Activated CD8-positive, alpha-beta memory T cell treated with anti-CD3 and anti-CD28 coated beads for 4 hours (primary cell): Measurements from ENCODE around the gene RPS6KB1.
"Not testable (repeated sequence)": the region's sequence is repeated elsewhere in the genome, so short reads cannot be mapped to it uniquely, and the experiment has no call there.

Source experiments
- DNase-seq, 2 donors: peaks; one replicate each; pipeline ENCODE4 v3.0.0-alpha.2; 2020; ENCODE audit warnings: low read depth in 2 of 2

Gene RPS6KB1

DNA sequence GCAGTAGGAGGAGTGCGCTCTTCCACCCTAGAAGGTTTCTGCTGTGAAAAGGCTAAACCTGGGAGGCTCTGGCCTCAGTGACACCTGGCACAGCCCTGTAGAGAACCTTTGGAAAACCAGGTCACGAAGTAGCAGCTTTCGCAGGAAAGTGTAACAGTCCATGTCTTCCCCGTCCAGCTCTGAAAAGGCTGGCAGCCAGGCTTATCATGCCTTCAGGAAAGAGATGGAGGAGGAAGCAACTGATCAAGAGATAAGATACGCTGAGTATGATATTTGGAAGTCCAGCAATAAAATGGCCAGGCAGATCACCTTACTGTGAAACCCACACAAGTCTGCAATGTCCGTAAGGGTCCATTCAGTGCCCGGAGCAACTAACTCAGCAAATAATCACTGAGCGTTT is 22.4 kb upstream of the RPS6KB1 start:
- DNase-seq = no peak

DNA sequence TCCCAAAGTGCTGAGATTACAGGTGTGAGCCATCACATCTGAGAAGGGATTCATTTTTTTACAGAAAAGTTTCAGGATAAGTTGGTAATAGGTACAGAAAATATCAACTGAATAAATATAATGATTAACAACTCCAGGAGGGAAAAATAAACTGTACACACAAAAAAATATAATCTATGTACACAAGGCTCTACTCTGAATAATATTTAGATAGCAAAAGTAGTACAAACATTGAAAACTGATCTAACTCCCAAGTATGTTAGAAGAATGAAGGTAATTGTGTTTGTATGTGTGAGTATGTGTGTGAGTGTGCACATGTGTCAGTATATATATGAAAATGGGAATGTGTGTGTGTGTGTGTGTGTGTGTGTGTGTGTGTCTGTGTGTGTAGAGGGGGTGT is 20.6 kb upstream of the RPS6KB1 start:
- DNase-seq = no peak

DNA sequence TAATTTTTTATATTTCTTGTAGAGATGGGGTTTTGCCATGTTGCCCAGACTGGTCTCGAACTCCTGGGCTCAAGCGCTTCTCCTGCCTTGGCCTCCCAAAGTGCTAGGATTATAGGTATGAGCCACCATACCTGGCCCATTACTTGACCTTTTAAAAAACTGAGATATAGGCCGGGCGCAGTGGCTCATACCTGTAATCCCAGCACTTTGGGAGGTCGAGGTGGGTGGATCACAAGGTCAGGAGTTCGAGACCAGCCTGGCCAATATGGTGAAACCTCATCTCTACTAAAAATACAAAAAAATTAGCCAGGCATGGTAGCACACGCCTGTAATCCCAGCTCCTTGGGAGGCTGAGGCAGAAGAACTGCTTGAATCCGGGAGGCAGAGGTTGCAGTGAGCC is 19.5 kb upstream of the RPS6KB1 start:
- not testable (repeated sequence) for DNase-seq

DNA sequence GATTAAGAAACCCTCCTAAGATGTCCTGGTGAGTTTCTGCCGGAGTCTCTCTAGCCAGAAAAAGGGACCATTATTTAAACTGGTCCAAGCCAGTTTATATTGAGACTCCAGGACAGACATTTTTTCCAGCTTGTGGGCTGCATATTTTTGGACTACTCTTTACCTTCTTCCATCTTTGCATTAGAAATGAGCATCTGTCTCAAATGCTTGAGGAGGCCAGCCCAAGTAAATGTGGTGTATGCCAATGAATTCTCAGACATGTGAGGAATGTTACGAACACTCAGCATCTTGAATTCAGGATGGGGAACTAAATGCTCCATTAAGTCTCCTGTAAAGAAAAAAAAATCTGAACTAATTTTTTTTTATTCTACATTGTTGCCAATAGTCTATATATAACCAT is 18.5 kb upstream of the RPS6KB1 start:
- DNase-seq = no peak

DNA sequence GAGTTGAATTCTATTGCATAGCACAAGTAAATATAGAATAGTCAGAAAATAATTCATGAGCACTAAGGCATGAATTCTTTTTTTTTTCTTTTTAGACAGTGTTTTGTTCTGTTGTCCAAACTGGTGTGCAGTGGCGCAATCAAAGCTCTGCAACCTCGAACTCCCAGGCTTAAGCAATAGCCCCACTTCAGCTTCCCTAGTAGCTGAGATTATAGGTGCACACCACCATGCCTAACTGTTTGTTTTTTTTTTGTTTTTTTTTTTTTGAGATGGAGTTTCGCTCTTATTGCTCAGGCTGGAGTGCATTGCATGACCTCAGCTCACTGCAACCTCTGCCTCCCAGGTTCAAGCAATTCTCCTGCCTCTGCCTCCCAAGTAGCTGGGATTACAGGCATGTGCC is 16.8 kb upstream of the RPS6KB1 start:
- no peak for DNase-seq

DNA sequence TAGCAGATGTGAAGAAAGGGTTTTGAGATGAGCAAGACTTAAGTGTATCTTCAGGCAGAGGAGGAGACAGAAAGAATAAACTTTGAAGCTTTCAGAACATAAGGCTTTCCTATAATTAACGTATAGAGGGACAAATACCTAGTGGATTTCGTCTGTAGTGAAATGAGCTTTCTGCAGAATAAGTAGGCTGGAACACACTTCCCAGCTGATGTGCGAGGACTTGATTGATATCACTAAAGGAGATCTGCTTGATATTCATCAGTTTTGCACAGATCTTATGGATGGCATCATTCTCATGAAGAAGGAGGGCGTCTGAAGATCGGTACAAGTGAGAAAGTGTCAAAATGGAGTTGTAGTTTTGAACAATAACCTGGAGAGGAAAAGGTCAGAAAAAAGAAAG is 15.0 kb upstream of the RPS6KB1 start:
- DNase-seq = no peak

DNA sequence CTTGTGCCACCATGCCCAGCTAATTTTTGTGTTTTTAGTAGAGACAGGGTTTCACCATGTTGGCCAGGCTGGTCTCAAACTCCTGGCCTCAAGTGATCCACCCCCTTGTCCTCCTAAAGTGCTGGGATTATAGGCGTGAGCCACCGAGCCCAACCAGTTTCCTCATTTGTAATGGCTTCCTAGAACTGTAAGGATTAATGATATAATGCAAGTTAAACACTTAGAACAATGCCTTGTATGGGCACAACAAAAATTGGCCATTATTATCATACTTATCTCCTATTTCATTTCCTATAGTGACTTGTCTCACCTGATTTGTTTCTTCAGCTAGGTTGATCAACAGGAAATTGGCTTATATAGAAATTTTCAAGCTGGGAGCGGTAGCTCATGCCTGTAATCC is 14.3 kb upstream of the RPS6KB1 start:
- no peak for DNase-seq

DNA sequence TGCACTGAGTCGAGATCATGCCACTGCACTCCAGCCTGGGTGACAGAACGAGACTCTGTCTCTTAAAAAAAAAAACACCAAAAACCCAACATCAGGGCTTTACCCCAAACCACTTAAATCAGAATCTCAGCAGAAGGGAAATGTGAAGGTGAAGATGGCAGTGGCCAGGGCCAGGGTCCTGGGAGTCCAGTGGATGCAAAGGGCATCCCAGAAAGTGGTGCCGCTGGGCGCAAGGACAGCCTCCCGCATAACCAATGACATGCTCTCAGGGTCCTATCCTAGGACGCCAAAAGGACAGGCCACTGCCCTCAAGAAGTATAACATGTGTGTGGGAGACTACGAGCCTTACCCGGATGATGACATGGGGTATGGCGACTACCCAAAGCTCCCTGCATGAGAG is 8.1 kb upstream of the RPS6KB1 start:
- no peak for DNase-seq

DNA sequence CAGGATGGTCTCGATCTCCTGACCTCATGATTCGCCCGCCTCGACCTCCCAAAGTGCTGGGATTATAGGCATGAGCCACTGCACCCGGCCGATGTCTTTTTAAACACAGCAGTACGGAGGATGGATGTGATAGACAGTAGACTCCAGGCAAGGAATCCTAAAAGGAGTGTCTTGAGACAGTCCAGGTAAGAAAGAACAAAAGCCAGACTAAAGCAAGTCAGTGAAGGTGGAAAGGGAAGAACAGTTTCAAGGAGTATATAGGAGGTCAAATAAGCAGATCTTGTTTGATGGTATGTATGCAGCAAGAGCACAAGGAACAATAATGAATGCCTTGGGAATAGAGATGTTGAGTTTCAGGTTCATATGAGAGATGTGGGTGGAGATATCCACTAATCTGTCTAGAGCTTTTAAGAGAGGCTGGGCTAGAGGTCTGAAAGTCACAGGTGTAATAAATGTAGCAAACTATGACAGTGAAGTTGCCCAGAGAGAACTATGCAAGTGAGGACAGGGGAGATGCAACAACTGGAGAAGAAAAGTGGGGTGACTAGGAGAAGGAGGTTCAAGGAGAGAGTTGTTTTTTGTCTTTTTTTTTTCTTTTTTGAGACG is 4.7 kb upstream of the RPS6KB1 start:
- DNase-seq = no peak

DNA sequence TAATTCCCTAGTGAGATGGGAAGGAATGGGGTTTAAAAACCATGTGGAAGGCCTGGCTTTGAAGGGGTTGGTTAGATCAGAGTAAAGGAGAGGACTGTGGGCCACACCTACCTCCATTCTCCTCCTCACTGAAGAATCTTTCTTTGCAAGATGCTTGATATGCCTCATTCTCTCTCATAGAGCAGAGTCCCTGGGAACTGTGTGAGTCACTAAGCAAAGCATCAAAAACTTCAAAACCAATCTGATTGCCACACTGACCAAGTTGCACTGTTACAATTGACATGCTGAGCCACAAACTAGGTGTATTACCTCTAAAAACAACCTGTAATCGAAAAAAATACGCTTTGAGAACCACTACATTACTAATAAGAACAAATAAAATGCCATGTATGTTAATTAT is 2.2 kb upstream of the RPS6KB1 start:
- DNase-seq = no peak

DNA sequence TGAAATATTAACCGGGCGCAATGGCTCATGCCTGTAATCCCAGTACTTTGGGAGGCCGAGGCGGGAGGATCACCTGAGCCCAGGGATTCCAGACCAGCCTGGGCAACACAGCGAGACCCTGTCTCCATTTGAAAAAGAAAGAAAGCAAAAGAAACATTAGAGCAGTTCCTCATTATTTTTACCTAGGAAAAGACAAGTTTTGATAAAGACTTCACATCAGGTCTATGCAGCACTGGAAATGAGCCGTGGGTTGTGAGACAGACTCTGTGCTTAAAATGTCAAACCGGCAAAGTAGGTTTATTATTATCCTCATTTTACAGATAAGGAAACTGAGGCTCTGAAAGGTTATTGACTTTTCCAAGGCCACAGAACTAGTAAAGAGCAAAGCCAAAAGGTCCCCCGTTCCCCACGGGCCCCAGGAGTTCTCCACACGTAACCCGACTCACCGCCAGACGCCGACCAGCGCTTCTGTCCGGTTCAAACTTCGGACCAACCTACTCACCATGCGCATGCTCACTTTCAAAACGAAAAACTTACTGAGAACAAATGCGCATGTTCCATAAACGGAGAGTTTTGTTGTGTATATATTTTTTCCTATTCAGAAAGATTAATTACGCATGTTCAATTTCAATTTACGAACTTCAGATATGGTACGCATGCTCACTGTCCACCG is 534 bp upstream of the RPS6KB1 start:
- DNase-seq = no peak

DNA sequence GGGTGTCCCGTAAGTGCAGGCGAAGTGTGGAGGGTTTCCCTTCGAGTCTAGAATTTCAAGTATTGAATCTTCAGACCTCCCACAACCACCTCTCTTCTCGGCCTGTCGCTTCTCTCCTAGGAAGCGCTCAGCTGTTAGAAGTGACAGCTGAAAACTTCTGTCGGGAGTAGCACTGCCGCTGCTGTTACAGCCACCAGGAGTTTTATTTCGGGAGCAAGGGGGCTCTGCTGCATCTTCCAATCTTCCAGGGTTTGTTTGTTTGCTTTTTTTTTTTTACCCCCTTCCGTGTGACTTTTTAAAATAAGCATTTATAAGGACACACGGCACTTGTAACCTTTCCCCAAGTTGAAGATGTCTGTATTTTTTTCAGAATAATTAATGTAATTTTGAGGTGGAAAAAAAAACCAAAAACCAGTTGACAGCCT is 767 bp downstream of the RPS6KB1 start:
- DNase-seq = no peak

DNA sequence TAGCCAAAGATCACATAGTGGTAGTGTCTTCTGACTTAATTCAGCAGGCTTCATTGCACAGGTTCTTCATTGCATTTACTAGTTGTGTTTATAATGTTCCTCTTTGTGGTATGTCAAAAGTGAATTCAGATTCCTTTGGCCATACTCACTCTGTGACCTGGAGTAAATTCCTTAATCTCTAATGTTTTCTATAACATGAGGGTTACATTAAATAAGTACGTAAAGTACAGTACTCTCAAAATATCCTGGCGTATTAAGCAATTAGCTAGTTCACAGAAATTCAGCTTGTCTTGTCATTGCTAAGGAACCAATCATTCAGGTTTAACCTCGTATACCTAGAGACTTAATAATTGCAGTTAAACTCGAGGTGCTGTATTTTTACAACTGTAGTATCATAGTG is 4.2 kb downstream of the RPS6KB1 start:
- DNase-seq = no peak

DNA sequence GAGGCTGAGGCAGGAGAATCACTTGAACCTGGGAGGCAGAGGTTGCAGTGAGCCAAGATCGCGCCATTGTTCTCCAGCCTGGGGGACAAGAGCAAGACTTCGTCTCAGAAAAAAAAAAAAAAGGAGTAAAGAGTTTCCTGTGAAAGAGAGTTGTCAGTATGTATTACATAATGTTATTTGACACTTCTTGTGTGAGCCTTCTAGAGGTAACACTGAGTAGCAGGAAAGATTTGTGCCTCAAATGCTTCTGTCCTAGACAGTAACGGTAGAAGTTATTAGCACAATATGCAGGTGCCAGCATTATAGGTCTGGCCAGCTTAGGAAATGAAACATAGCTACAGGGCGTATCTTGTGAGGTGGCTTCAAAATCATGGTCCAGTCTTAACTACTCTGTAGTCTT is 6.2 kb downstream of the RPS6KB1 start:
- no peak for DNase-seq

DNA sequence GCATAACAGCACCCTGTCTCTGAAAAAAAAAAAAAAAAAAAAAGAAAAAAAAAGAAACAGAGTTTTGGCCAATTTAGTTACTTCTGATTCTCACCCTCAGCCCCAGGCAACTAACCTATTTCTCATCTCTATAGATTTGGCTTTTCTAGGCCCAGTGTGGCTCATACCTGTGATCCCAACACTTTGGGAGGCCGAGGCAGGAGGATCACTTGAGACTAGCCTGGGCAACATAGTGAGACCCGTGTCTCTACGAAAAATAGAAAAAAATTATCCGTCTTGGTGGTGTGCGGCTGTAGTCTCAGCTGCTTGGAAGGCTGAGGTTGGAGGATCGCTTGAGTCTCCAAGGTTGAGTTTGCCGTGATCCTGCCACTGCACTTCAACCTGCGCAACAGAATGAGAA is 8.7 kb downstream of the RPS6KB1 start:
- DNase-seq = no peak

DNA sequence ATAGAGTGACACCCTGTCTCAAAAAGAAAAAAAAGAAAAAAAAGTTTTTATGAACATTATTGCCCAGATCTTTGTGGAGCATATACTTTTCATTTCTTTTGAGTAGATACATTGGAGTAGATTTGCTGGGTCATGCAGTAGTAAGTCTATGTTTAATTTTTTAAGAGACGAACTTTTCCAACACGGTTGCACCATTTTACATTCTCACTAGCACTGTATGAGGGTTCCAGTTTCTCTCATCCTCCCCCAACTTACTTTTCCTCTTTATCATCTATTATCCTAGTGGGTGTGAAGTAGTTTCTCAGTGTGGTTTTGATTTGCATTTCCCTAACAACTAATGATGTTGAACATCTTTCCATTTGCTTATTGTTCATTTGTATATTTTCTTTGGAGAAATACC is 10.5 kb downstream of the RPS6KB1 start:
- no peak for DNase-seq

DNA sequence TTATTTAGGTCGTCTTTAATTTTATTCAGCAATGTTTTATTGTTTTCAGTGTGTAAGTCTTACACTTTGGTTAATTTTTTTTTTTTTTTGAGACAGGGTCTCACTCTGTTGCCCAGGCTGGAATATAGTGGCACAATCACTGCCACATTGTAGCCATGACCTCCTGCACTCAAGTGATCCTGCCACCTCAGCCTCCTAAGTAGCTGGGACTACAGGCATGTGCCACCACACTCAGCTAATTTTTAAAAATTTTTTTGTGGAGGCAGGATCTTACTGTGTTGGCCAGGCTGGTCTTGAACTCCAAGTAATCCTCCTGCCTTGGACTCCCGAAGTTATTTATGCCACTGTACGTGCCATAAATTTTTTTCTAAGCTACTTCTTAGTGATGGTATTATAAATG is 14.5 kb downstream of the RPS6KB1 start:
- DNase-seq = no peak

DNA sequence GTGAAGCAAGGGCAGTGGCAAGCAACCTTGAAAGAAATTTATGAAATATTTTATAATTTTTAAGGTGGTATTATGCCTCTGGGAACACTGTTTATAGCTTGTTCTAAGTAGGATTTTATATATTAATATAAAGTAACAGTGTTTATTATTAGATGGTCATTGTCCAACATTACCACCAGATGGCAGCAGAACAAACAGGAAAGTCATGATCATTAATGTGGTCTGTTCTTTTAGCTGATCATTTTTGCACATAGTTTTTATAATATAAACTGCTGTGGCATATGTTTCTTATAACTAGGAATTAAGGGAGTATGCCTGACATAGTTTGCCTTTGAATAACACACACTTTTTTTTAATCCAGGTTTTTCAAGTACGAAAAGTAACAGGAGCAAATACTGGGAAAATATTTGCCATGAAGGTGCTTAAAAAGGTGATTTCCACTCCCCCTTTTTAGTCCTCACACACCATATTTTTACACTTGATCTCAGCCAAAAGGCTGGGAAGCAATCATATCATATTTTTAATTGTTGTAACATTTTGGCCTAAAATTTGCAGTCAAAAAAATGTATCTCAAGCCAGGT is 21.4 kb downstream of the RPS6KB1 start:
- DNase-seq = no peak

DNA sequence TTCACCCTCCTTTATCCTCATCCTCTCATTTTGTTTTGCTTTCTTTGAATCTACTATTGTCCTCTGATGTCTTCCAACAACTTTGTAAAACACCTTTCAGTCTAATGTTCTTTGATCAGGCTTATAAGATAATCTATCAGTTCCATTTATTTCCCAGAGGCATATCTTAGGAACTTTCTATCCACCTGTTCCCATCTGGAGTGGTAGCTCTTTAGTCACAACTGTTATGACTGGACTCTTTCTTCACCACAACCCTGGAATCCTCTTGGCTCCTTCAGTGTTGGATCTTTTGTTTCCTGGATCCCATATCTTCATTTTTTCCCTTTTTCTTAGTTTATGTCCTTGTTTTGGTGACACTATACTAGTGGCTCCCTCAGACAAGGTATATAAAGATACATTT is 23.5 kb downstream of the RPS6KB1 start:
- DNase-seq = no peak

DNA sequence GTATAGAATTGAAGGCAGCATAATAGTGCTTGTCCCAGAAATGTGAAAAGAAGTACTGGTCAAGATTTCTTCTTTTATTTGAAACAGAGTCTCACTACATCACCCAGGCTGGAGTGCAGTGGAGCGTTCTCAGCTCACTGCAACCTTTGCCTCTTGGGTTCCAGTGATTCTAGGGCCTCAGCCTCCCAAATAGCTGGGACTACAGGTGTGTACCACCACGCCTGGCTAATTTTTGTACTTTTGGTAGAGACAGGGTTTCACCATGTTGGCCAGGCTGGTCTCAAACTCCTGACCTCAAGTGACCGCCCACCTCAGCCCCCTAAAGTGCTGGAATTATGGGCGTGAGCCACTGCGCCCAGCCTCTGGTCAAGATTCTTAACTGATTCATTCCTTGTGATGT is 27.7 kb downstream of the RPS6KB1 start:
- DNase-seq = not testable (repeated sequence)

DNA sequence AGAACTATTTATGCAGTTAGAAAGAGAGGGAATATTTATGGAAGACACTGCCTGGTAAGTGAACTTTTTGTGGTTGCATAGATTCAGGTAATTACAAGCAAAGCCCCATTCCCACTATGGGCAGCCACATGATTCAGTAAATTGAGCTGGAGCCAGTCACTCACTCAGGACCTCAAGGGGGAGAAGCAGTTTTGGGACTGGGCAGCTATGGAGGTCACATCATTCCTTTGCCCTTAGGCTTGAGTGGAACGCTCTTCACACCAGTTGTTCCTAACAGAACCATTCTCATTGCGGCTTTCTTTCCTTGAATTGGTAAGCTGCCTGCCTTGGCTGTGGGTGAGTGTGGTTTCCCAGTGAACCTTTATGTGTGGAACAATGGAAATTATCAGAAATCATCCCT is 37.2 kb downstream of the RPS6KB1 start:
- not testable (repeated sequence) for DNase-seq

DNA sequence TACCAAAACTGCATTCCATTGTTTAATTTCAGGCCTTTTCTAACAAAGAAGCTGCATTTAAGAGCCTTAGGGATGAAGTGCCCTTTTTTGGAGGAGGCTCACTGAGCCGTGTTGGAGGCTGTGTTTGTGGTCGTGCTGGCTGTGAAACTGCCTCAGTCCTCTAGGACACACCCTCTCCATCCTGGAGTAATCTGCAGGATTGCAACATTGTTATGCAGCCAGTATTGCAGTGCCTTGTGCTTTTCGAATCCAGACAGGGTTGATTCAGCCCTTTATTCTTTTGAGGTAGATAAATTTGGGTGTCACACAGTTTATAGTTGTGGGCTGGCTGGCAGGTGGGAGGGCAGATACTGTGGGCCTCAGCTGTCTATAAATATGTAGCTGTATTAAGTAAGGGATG is 37.8 kb downstream of the RPS6KB1 start:
- DNase-seq = not testable (repeated sequence)

DNA sequence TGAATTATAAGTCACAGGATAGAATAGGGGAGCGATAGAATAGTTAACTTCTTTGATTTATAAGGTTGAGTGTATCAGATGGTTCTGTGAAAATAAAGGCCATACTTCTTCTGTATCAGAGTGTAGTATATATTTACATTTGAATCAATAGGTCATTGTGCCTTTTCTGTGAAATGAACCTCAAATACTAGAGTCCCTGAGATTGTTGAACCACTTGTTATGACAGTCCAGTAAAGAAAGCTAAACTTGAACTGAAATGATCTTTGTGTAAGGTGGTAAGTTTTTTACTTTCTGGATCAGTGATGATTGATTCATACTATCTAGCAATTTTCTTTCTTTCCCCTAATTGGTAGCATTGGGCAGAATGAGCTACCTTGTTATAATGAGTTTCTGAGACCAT is 40.4 kb downstream of the RPS6KB1 start:
- DNase-seq = not testable (repeated sequence)

DNA sequence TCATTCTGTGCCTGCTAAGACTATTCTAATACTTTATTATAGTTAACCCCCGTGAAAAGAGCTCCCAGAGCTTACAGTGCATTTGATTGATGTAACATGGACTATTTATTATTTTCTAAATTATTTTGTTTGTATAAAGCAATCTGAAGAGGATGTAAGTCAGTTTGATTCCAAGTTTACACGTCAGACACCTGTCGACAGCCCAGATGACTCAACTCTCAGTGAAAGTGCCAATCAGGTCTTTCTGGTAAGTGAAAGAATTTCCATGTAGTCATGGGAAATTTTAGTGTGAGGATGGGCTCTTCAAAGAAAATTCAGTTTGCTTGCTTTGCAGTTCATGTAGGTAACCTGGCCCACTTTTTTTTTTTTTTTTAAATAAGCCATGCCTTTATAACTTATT is 47.8 kb downstream of the RPS6KB1 start:
- DNase-seq = not testable (repeated sequence)
